Articular chondrocyte of knee joint (primary cell): Measurements from ENCODE around the gene WNT1. TPM values are rescaled to one million over a fixed set of nuclear protein-coding genes. Genes with fewer than 3 reads are reported as not detected.

Experiments
- small RNA-seq: library from RNA; depleted of rRNA; stranded (forward); fragments of <200 nt; gene quantifications from one replicate; pipeline ENCODE3, GENCODE V24; 2012
- total RNA-seq: library from RNA; depleted of rRNA; stranded (reverse); fragments of >200 nt; gene quantifications from 2 replicates; pipeline ENCODE4 v1.2.3, GENCODE V29; 2012

Gene WNT1
- total RNA-seq, result not detected in 2 replicates

DNA sequence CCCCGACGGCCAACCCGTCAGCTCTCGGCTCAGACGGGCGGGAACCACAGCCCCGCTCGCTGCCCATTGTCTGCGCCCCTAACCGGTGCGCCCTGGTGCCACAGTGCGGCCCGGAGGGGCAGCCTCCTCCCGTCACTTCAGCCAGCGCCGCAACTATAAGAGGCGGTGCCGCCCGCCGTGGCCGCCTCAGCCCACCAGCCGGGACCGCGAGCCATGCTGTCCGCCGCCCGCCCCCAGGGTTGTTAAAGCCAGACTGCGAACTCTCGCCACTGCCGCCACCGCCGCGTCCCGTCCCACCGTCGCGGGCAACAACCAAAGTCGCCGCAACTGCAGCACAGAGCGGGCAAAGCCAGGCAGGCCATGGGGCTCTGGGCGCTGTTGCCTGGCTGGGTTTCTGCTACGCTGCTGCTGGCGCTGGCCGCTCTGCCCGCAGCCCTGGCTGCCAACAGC is at the start of gene WNT1:
Gene WNT1 (plus strand): TSS at position 32 of the 450 bp plus-strand sequence. CDS start 329 bp downstream, at position 361.

DNA sequence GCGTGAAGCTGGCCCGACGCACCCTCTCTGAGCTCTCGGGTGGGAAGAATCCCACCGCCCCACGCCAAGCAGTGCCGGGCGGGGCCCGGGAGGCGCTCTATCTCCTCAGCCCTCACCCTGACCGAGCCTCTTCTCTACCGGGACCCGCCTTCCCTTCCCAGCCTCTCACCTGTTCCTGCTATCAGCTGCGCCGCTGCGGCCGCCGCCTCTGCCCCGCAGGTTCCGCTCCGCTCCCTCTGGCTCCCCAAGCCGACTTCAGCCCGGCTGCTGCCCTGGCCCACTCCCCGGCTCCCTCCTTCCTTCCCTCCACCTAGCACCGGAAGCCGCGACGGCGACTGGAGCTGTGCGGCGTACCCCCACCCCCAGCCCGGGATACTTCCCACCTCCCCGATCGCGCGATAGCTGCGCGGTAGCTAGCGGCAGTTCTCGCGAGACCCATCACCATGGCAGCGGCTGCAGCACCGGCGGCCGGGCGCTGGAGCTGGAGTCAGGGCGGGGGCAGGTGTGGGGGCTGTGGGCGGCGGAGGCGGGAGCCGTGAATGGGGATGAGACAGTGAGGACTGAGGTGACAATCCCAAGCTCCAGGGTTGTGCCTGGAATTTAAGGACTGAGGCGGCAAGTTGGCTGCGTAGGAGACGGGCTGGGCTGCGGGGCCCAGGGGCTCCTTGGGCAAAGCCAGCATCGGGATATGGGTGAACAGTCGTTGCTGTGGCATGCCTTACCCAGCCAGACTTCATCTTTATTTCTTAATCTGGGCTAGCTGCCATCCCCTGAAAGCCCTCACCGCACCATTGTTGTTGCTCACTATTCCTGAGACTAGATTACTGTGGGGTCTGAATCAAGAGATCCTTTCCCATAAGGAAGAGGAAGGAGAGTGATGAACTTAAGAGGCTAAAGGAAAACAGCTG is 20.7 kb upstream of the WNT1 start, which contains the start of gene ARF3:
Gene ARF3 (minus strand): TSS at position 347 of the 908 bp plus-strand sequence. CDS start 16,392 bp downstream, outside the sequence.

DNA sequence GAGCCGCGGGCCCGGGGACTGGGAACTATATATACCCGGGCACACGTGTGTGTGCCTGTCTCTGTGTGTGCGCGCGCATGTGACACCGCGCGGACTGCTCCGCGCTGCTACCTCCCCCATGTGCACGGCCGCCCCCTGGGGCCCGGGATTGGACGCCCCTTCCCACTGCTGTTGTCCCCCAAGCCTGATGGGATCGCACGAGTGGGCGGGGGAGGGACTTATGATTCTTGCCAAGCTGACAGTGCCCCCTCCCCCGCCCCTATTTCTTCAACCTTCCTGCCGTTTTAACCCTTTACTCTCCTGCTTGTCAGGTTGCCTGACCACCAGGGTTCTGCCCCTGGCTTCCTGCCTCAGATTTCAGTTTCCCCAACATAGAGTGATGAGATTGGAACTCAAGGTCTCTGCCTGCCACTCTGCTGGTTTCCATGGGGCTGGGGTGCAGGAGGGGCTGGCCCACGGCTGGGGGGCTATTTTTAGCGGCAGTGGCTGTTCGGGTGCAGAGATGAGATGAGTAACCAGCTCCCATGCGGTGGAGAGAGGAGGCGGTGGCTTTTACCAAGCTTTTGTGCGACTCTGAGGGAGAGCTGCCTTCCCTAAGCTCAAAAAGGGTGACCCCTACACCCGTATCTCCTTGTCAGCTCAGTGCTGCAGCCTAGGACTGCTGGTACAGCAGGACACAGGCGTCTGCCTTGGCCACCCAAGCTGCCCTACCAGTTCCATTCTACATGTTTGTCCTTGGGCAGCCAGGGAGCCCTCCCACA is 21.4 kb downstream of the WNT1 start, which contains the start of gene DDN:
Gene DDN (minus strand): TSS at position 5 of the 761 bp plus-strand sequence. CDS start 88 bp downstream, outside the sequence.

DNA sequence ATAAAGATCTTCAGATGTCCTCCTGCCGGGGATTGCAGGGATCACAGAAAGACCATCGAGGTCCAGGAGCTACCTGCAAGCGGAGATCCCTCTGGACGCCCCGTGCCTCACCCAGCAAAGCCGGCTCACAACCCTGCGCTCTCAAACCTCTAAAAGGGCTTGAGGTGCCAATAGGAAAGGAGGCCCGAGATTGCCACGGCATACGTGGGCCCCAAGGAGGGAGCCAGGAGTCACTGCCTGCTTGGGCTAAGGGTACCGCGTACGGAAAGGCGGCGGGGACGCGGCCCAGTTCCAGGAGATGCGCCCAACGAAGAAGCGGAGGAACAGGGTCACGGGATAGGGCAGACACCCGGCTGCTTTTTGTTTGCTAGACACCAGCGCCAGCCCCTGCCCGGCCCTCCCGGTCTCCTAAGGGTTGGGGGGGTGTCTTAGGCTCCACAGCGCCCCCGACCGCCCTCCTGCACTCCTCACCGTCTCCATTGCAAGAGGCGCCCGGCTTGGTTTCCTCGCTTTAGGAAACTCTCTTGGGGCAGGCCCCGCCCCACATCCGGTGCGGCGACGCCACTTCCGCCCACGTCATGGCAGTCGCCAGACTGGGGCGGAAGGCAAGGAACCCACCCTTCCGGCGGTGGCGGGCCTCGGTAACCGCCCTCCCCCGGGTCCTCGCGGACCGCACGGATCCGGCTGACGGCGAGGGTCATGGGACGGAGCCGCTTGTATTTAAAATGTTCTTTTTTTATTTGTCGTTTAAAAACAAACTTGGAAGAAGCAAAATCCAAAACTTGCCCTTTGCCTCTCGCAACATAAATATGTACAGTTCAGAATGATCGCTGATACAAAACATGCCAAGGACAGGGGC is 40.4 kb downstream of the WNT1 start, which contains the start of gene PRKAG1:
Gene PRKAG1 (minus strand): TSS at position 516 of the 859 bp plus-strand sequence. CDS start 36 bp downstream, at position 480.

Small RNA genes lying within 50 kb of the gene (small RNA-seq; reads per million reads assigned to genes)
- not detected for gene RNU6-940P

Other genes starting within 250 kb of the WNT1 start
- 24.0 and 24.2 TPM in 2 replicates for gene ADCY6, start 189.2 kb upstream of the WNT1 start, total RNA-seq
- 16.9 and 21.4 TPM in 2 replicates for gene CACNB3, start 159.8 kb upstream of the WNT1 start, total RNA-seq
- 47.3 and 54.2 TPM in 2 replicates for gene DDX23, start 126.2 kb upstream of the WNT1 start, total RNA-seq
- gene RND1, start 112.5 kb upstream of the WNT1 start, total RNA-seq, result 0.22 and 0.39 TPM in 2 replicates
- gene FKBP11, start 52.8 kb upstream of the WNT1 start, total RNA-seq, result 17.4 and 31.5 TPM in 2 replicates
- gene ARF3, start 20.8 kb upstream of the WNT1 start, total RNA-seq, result 56.8 and 66.7 TPM in 2 replicates
- gene WNT10B, start 6.6 kb upstream of the WNT1 start, total RNA-seq, result under 0.01 and 0.13 TPM in 2 replicates
- 0.11 and 0.13 TPM in 2 replicates for gene DDN, start 21.1 kb downstream of the WNT1 start, total RNA-seq
- gene PRKAG1, start 40.5 kb downstream of the WNT1 start, total RNA-seq, result 96.9 and 104 TPM in 2 replicates
- gene KMT2D, start 82.5 kb downstream of the WNT1 start, total RNA-seq, result 24.5 and 25.3 TPM in 2 replicates
- gene RHEBL1, start 91.7 kb downstream of the WNT1 start, total RNA-seq, result 0.52 and 0.54 TPM in 2 replicates
- under 0.01 TPM in 1 of 2 replicates, not detected in the other for gene DHH, start 116.5 kb downstream of the WNT1 start, total RNA-seq
- gene LMBR1L, start 132.5 kb downstream of the WNT1 start, total RNA-seq, result 35.1 and 38.4 TPM in 2 replicates
- gene TUBA1B, start 153.1 kb downstream of the WNT1 start, total RNA-seq, result 936 and 956 TPM in 2 replicates
- gene TUBA1A, start 210.8 kb downstream of the WNT1 start, total RNA-seq, result 516 and 528 TPM in 2 replicates